Measurements from ENCODE around the gene S100A9.

- no peak for TF ChIP-seq CTCF (conservative IDR thresholded peaks at IDR 0.05; ENCODE audit: low read depth, low read length)
- no peak for TF ChIP-seq EZH2 (IDR thresholded peaks at IDR 0.05; ENCODE audit: low read length, unreplicated experiment)
These were observed 13.6 kb upstream of the S100A9 start for GRCh38 chr1:153343811-153344717.
